GM18507 (cell line): ENCODE measurements around the gene SLC22A23.
"Not testable (repeated sequence)": the region's sequence is repeated elsewhere in the genome, so short reads cannot be mapped to it uniquely, and the experiment has no call there.

Source experiments
- DNase-seq: peaks from one replicate; pipeline ENCODE4 v3.0.0; 2011; ENCODE audit warnings: low read depth; ENCODE audit not compliant: insufficient read length; ENCODE audit errors: extremely low spot score
- FAIRE-seq: peaks from 2 replicates; lab custom pipeline; 2011; peaks lifted over from hg19 to GRCh38; lab: Jason Lieb, UNC

The SLC22A23 gene

DNA sequence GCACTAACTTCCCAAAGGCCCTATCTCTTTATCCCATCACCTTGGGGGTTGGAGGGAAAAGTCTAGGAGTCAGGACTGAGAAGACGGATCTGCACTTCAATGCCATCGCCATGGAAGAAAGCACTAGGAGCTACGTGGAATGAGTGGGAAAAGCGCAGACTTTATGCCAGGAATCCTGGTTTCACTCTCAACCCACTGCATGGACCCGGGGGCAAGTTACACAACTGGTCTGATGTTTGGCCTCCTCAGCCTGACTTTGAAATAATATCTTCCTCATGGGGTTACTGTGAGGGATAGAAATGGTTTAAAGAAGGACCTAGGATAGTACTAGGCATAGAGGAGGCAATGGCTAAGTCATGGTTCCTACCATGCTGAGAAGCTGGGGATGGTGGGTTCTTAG is 211.6 kb downstream of the SLC22A23 start:
- DNase-seq (no peak), FAIRE-seq (no peak)

DNA sequence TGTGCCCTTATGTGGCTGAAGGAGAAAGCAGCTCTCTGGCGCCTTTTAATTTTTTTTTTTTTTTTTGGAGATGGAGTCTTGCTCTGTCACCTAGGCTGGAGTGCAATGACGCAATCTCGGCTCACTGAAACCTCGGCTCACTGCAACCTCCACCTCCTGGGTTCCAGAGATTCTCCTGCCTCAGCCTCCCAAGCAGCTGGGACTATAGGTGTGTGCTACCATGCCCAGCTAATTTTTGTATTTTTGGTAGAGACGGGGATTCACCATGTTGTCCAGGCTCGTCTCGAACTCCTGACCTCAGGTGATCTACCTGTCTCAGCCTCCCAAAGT is 212.1 kb downstream of the SLC22A23 start:
- DNase-seq, FAIRE-seq: not testable (repeated sequence)

DNA sequence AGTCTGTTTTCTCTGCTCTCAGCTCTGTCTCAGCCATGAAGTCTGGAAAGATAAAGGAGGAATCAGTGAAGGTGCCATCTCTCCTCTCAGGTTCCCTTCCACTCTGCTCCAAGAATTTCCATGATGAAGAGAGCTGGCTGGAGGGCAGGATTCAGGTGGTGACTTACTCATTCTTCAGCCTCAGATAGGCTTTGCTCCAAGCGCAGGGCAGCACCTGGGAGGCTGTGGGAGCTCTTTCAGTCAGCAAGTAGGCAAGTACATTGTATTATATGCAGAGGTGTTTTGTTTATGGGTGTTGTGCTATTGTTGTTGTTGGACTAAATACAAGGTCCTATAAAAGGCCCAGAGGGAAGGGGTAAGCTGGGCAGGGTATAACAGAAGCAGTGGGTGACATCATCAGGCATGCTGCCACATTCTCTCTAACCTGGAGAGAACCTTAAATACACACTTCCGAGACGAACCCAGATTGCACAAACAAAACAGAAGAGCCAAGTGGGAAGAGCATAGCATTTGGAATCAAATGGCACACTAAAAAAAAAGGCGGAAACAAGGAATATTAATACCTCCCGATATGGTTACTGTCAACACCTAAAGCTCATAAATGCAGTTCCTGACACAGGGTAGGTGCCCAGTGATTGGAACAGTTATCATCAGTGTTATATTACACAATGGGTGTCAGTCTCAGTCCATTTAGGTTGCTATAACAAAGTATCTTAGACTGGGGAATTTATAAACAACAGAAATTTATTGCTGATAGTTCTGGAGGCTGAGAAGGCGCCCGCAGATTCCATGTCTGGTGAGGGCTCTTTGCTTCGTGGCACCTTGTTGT is 212.6 kb downstream of the SLC22A23 start:
- no peak for DNase-seq
- no peak for FAIRE-seq

DNA sequence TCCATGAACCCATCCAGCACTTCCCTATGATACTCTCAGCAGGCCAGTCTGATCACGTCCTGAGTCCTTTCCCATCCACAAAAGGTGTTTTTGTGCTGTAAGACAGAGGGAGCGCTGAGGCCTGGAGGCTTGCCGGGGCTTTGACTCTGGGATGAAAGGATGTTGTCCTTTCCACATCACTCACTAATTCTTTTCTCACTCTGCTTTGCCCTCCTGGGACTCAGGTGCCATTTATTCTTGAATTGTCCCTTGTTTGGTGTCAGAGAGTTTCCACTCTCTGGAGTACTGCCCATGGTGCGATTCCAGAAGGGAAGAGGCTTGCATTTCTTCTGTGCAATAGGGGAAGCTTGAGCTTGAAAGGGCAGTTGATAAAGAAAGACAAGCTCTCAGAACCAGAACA is 214.1 kb downstream of the SLC22A23 start:
- FAIRE-seq (no peak), DNase-seq (no peak)

DNA sequence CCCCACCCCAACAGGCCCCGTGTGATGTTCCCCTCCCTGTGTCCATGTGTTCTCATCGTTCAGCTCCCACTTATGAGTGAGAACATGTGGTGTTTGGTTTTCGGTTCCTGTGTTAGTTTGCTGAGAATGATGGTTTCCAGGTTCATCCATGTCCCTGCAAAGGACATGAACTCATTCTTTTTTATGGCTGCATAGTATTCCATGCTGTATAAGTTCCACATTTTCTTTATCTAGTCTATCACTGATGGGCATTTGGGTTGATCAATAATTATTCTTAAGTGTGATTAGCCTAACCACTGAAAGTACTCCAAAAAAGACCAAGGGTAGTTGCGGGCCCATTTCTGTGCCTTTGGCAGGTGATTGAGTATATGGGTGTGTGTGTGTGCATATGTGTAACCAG is 215.1 kb downstream of the SLC22A23 start:
- DNase-seq, FAIRE-seq: not testable (repeated sequence)

DNA sequence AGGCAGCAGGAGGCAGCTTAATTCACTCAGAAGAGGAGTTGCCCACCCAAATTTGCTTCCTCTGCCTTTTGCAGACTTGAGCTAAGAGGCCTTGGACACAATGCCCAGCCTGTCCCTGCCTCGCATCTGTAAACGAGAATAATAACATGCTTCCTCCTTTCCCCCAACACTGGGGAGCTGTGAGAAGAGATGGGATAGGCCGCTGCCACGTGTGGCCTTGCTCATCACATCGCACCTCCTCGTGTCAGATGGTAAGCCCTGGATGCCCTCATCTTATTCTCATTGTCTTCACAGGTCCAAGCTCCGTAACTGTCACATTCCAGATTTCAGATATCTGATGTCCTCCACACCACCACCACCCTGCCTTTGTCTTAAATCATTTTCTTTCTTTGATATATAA is 216.3 kb downstream of the SLC22A23 start:
- FAIRE-seq (no peak), DNase-seq (no peak)

DNA sequence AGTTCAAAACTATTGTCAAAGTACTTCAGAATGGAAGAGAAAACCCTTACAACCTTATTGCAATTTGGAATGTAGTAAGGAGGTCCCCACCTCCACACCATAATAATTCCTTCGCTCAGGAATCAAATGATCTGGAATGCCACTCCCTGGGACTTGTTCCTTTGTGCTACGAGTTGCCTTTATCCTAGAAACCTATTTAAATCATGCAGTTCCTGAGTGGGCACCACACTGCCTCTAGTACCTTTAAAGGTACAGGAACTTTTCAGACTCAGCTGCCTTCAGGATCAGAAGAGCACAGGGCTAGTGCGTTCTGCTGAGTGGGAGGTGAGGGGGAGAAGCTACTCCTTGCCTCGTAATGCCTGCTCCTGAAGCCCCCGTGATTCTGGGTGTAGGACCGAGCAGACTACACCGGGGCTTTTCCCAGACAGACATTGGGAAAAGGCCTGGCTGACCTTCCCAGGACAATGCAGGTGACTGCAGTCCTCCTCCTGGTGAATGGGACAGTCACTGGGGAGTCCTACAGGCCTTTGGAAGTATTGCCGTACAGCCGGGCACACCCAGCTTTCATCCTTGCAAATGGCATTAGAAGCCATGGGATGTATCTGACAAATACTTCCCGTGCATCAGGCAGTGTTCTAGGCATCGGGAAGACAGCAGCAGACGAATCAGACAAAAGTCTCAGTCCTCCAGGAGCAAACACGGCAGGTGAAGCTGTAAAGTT is 217.6 kb downstream of the SLC22A23 start:
- no peak for FAIRE-seq
- DNase-seq, result no peak

DNA sequence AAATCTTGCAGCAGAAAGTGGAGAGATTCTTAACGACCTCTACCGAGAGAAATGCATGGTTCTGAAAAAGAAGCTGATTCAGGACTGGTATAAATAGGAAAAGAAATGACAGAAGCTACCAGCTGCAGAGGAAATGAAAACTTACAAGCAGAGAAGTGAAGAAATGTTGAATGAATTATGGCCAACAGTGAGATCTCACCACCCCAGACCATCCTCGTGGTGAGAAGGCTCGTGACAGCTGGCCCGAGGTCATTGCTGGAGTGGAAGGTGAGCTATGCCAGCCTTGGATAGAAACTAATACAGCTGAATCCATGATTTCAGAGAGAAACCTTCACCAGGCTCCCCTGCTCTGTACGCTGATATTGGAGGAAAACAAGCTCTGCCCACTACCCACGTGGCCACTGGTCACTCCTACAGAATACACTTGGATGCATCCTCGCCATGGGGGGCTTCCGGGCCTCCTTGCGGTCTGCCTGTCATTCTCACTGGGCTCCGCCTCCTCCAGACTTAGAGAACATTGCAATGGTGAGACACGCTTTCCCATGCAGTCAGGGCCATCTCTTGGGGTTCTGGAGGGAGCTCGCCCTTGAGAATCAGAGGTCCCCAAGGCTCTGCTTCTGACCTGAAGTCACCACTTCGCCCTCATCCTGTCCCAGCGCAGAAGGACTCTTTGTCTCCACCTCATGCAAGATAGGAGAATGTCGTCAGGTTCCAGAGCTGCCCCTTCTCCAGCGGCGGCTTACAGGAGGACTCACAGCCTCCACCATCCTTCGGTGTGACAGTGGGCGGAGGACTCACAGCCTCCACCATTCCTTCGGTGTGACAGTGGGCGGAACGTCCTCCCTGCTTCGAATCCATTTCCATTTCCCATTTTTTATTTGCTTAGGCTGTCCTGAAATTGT is 218.8 kb downstream of the SLC22A23 start:
- no peak for DNase-seq
- no peak for FAIRE-seq

DNA sequence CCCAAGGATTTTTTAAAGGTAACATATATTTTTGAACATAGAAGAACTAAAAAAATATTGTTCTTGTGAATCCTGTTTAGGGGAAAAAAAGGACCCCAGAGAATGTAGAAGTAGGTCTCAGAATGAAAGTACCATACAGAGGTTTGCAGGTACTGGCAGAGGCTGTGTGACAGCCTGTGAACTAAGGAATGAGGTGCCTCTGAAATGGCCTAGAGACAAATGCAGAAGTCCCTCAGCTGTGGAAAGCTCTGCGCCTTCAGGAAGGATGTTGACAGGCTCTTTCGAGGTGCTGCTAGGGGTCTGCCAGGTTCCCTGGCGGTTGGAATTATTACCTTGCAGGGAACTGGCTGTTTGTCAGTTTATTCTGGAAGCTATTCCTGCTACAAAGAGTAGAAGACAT is 220.8 kb downstream of the SLC22A23 start:
- DNase-seq (no peak), FAIRE-seq (no peak)

DNA sequence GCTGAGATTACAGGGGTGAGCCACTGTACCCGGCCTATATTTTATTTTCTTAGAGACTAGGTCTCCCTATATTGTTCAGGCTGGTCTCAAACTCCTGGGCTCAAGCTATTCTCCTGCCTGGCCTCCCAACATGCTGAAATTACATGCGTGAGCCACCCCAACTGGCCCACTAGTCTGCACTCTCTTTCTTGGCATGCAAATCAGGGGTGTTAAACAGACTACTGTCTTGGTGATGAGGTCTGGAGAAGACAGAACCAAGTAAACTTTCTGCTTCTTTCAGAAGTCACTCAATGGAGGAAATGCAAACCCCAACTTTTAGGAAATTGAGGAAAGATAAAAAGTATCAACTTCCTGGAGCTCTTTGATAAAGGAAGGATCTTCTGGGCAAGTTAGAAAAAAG is 221.4 kb downstream of the SLC22A23 start:
- no peak for FAIRE-seq

DNA sequence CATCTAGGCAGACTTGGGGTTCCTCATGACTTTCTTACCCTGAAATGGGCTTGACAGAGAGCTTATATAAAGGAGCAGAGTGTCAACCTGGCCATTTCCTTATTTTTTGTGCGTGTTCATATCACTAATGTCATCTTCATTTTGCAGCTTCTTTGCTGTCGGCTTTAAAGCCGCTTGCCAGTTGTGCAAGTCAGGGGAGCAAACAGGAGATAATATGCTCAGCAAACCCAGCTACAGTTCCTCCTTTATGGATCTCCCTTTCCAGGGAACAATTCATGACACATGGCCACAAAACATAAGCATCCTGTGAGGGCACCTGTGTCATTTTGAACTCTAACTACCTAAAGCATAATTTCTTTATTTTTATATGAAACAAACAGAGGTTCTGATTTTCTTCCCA is 222.9 kb downstream of the SLC22A23 start:
- FAIRE-seq, result no peak

More for the DNA sequence above, 221.4 kb downstream of the SLC22A23 start:
- DNase-seq, result no peak

DNA sequence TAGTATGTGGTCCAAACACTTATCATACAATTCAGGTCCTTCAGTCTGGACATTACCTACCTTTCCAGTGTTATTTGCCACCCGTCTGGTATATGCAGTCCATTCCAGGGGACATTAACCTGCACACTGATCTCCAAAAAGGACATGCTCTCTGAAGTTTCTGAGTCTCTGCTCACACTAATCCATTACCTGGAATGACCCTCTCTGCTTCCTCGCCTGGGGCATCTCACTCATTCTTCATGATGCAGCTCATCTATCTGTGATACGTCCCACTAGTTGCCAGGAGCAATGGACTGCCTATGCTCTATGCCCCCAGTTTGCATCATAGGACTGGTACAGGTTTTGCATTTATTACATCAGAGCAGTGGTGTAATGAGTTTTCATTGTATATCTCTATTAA is 223.5 kb downstream of the SLC22A23 start:
- DNase-seq (no peak), FAIRE-seq (no peak)

More for the DNA sequence above, 222.9 kb downstream of the SLC22A23 start:
- DNase-seq, result no peak

DNA sequence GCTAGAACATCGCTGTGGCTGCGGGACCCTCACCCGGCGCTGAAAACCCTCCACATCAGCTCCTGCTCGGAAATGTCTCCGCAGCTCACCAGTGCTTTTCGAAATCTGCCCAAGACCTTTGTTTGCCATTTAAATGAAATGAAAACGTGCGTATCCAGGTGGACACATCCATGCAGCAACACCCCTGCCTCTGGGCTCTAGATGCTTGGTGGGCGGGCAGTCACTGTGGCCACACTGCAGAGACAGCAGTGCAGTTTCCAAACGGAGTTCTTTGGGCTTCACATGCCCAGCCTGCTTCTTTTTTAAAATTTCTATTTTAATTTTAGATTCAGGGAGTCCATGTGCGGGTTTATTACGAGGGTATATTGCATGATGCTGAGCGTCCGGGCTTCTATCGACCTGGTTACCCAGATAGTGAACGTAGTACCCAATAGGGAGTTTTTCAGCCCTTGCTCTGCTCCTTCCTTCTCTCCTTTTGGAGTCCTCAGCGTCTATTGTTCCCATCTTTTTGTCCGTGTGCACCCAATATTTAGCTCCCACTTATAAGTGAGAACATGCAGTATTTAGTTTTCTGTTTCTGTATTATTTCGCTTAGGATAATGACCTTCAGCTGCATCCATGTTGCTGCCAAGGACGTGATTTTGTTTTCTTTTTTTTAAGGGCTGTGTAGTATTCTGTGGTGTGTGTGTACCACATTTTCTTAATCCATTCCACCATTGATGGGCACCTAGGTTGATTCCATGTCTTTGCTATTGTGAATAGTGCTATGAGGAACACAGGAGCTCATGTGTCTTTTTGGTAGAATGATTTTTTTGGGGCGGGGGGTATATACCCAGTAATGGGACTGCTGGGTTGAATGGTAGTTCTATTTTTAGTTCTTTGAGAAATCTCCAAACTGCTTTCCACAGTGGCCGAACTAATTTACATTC is 224.6 kb downstream of the SLC22A23 start:
- DNase-seq (no peak), FAIRE-seq (no peak)

DNA sequence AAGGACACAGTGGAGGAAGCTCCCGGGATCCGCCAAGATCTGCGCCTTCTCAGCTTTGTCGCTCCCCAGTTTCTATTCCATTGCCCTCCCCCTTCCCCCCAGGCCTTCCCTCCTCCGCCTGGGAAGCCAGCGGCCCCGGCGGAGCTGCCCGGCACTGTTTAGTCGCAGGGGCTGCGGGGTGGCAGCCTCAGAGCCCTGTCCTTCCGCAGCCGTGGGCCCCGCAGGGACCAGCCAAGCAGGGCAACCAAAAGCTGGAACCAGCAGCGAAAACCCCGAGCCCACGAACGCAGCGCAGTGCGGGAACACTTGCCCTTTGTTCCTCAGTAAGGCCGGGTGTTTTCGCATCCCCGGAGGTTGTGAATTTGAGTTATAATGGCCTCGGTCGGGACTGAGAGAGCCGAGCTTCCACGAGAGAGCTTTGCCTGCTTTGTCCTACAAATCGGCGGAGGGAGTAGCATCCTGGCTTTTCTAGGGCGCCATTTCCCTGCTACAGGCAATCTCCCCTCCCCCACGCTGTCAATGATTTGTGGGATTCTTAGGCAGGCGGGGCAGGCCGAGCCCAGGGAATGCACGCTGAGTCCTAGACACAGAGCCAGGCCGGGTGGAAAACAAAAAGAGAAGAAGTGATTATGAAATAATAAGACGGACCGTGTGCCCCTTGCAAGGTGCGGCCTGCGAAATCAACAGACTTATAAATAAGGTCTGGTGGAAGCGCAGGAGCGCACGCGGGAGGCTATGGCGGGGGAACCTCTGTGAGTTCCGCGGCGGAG is 225.4 kb downstream of the SLC22A23 start:
- FAIRE-seq, result no peak
- no peak for DNase-seq

DNA sequence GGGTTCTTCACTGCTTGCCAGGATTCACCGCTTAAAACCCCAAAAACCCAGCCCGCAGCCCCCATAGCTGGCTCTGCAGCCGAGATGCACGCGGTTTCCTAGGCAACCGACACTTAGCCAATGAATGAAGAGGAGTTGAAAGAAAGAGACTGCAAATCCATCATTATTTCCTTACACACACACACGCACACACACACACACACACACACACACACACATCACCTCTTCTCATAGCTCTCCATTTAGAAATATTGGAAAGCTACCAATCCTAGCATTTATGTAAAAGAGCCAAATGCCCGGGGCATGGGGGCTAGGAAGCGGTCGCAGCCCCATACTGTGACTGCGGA is 226.0 kb downstream of the SLC22A23 start:
- FAIRE-seq, result no peak
- DNase-seq, result no peak

DNA sequence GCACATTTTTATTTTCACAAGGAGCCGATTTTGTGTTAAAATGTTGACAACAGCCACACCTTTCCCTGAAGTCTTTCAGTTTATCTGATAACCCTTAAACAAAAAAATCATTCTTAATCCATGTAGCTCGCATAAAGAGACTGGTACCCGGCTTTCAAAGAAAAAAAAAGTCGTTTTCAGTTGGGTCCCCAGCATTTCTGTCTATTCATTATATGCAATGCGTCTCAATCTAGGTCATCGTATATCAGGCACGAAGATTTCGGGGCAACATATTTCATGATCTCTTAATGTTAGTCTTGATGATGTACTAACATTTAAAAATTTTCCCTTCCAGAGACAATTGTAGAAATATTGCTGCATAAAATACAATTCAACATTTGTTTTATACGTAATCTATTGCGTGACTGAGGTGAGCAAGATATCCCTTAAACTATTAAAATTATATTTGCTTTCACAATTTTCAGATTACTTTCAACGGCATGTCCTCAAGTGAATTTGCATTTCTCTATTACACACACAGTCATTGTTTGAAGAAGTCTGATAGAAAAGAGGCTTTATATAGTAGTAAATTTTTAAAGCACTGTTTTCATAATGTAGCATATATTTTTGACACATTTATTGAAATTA is 226.5 kb downstream of the SLC22A23 start:
- no peak for DNase-seq
- FAIRE-seq, result no peak

DNA sequence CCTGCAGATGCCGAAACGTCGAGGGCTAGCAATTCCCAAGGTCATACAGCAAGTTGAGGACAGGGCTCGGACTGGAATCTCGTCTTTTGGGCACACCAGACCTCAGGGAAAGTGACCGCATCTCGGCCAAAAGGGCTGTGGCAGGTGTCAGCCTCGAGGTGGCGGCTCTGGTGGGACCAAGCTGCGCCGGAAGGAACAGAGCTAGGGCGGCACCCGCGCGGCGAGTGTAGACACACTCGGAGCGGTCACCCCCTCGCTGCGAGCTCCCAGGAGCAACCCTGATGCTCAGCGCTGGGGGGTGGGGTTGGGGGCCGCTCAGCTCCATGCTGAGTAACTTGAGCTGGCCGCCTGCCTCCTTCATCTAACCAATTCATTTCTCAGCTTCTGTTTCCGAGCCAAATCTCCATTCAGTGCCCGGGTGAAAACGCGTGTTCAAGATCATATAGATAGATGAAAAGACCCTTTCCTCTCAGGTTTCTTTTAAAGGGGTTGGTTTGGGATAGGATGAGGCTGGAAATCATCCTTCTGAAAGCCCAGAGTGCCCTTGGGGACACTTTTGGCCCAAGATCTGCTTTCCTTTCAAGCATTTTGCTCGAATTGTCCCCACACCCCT is 227.2 kb downstream of the SLC22A23 start:
- no peak for DNase-seq
- FAIRE-seq, result no peak
